Effector CD4-positive, alpha-beta T cell (primary cell): ENCODE data around the gene DMD.
"Not testable (repeated sequence)": the region's sequence is repeated elsewhere in the genome, so short reads cannot be mapped to it uniquely, and the experiment has no call there.

ENCODE experiments used
- DNase-seq: peaks from one replicate; pipeline ENCODE4 v3.0.0-alpha.2; 2020

Gene DMD

GRCh38 chrX:31969714-31970113 lies 1241.6 kb downstream of the DMD start:
- DNase-seq = no peak

GRCh38 chrX:31962256-31962655 lies 1249.1 kb downstream of the DMD start:
- DNase-seq = no peak

DNA sequence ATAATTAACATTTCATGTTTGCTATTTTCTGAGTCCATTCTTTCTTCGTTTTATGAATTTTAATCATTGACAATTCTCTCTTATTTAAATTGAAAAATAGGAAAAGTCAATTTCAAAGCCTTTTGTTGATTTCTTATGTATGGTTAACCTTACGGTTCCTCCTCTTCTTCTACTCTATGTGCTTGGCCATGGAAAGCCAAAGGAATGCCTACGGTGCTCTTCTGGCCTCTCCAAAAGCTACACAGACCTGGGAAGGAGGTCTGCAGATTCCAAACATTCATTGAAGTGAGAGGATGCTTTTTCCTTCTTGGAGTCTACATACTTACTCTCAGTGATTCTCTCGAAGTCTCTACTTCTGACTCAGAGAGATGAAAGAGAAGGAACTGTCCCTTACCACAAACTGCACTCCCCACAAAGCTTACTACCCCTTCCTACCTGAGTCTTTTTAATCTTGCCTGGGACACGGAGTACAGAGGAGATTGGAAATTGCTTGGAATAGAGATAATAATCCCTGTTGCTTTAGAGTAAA lies 1276.4 kb downstream of the DMD start:
- DNase-seq = no peak

- no peak for DNase-seq
Observed at GRCh38 chrX:31934015-31934414, 1277.3 kb downstream of the DMD start.

DNA sequence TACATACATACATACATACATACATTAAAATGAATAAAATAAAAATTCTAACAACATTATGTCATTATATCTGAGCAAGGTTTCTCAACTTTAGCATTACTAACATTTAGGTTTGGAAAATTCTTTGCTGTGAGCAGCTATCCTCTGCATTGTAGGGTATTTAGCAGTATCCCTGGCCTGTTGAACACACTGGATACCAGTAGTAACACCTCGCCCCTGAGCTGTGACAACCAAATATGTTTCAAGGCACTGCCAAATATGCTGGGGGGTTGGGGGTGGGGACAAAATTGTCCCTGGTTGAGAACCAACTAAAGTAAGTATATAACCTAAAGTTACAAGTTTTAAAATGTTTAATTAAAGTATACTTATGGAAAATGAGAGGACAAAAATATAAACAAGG lies 1278.6 kb downstream of the DMD start:
- DNase-seq = no peak

- DNase-seq = not testable (repeated sequence)
Observed at GRCh38 chrX:31932320-31932719, 1279.0 kb downstream of the DMD start.

- no peak for DNase-seq
Observed at GRCh38 chrX:31931225-31931624, 1280.1 kb downstream of the DMD start.

DNA sequence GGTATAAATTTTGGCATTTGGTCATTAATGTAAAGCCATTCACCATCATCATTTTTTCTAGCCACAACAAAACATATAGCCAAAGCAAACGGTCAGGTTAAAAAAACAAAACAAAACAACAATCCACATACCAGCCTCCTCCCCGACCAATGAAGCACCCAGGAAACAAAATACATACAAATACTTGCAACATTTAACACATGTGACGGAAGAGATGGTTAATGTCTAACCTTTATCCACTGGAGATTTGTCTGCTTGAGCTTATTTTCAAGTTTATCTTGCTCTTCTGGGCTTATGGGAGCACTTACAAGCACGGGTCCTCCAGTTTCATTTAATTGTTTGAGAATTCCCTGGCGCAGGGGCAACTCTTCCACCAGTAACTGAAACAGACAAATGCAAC lies 1282.0 kb downstream of the DMD start:
- DNase-seq = no peak

GRCh38 chrX:31921236-31921635 lies 1290.1 kb downstream of the DMD start:
- no peak for DNase-seq

- no peak for DNase-seq
Observed at GRCh38 chrX:31909850-31910572, 1301.3 kb downstream of the DMD start.

DNA sequence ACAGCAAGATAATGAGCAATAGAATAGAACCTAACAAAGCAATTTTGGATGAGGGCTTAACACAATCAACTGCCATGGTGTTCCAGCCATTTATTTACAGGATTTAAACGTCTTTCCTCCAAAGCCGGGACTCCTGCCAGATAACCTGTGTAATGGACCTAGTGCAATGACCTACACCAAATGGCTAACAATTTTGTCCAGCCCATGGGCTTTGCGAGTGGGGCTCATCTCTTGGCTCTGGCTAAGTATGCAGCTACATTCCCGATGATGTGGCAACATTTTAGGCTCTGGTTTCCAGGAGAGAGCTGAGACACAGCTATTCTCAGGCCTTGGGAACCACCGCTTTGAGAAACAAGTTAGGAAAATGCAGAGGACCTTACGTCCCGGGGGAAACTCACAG lies 1317.2 kb downstream of the DMD start:
- DNase-seq = no peak

GRCh38 chrX:31893525-31893924 lies 1317.8 kb downstream of the DMD start:
- no peak for DNase-seq

DNA sequence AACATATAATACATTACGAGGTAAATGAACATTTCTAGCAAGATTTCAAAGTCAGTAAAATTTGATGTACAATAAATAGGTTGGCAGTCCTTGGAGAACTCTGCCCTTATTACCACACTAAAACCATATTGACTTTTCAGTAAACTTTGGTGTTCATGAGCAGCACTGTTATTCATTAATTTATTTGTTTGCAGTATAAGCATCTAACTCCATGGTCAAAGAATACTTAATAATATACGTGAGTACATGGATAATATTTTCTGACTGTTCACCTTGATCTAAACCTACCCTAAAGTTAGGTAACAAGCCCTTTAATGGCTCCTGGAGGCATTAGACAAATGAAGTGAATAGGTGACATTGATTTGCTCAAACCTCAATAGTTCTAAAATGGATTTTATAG lies 1322.3 kb downstream of the DMD start:
- DNase-seq = no peak

DNA sequence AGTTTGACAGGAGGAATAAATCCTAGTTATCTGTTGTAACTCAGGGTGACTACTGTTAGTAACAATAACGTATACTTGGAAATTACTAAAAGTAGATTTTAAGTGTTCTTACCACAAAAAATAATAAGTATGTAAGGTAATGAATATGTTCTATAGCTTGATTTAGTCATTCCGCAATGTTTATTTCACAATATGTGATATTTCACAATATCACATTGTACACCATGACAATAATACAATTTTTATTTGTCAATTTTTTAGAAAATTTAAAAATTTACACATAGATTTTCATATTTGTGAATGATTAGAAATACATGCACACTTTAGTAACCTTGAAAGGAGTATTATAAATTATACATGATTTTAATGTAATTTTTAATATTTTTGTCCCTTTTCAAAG lies 1326.8 kb downstream of the DMD start:
- DNase-seq = no peak

GRCh38 chrX:31872007-31872406 lies 1339.3 kb downstream of the DMD start:
- DNase-seq = no peak

DNA sequence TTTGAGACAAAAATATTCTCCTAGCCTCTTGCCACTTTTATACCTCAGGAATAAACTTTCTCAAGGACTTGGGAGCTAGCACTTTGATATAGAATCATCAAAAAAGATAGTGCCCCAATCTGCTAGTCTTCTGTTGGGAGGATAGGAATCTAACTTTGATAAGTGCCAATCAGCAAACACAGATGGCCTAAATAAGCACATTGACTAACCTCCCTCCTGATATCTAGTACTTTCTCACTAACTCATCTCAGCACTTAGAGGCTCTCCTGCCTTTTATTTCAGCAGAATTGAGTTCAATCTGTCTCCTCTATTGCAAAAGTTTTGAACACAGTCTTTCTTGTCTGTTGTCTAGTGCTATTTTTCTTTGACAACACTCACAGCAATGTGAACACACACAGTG lies 1341.1 kb downstream of the DMD start:
- DNase-seq = no peak

GRCh38 chrX:31860686-31861085 lies 1350.7 kb downstream of the DMD start:
- DNase-seq = no peak

DNA sequence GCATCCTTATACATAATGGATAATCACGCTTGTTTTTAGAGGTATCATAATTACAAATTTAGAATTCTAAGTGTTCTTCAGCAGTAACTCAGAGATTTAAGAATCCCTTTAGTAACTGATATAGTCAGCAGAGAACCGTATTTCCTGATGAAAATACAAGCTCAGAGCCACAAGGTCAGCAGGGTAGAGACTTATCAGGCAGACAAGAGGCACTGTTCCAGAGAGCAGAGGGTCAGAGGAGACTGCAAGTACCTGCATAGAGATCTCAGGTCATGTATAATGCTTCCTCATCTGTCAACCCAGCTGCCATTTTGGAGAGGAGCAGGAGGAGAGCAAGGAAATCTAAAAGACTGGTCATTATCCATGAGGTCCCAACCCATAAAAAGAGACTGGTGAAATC lies 1352.4 kb downstream of the DMD start:
- DNase-seq = no peak

GRCh38 chrX:31854716-31855115 lies 1356.6 kb downstream of the DMD start:
- no peak for DNase-seq

DNA sequence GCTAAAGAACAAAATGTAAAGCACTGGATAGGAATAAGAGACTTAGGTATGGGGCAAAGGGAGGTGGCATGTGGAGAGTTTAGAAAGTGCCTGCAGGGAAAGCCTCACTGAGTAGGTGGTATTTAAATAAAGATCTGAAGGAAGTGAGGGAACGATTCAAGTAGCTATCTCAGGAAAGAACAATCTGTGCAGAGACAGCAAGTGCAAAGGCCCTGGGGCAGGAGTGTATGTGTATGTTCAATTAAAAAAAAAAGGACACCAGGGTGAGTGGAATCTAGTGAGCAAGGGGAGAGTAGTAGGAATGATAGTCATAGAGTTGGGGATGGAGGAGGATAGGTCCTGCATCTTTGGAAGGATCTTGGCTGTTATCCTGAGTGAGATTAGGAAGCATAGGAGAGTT lies 1359.6 kb downstream of the DMD start:
- no peak for DNase-seq

DNA sequence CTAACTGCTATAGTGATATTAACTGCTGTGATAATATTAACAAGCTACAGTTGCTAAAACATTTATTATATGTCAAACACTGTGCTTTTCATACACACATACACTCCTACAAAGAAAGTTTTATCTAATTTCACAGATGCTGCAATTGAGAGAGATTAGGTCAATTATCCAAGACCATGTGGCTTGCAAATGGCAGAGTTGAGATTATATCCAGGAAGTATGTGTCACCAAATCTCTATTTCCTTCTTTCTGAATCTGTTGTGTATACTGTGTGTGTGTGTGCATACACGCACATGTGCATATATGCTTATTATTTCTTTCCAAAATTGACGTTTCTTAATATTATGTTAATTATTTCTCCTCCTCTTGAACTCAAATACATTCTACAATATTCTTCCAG lies 1363.6 kb downstream of the DMD start:
- no peak for DNase-seq

GRCh38 chrX:31845003-31845402 lies 1366.3 kb downstream of the DMD start:
- no peak for DNase-seq

DNA sequence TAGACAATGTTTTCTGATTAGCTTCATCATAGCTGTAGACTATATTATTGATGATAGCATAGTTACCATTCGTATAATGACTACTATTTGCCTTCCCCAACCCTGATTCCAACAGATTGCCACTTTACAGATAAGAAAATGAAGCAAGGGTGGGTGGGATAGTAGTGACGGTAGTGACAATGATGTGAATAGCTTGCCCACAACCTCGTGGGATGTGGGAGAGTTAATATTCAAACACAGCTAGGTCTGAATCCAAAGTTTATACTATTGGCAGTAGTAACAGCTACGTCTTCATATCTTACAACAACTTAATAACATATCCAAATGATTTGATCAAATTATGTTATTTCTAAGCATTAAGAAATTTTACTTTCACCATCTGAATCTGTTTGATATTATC lies 1372.7 kb downstream of the DMD start:
- no peak for DNase-seq

DNA sequence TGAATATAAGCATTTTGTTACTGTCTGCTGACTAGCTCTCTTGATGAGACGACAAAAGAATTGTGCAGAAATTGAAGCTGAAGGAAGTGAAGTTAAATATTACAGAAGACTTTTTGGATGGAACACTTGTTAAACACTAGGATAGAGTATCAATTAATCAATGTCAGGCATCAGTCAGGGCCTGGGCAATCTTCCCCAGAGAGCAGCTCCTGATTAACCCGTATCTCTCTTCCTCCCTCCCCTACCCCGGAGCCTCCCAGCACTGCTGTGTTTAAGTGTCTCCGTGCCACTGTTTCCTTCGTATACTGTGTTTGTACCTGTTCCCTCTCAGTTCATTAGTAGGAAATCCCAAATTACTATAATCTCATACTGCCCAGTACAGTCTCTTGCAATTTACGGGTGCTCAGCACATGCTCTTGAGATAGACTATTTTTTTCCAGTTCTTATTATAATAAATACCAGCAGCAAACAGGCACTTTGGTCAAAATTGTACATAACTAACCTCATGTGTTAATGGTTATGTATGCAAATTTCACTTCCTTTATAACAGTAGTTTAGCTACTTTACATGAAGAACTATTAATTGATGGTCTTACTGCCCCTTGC lies 1373.8 kb downstream of the DMD start:
- DNase-seq = no peak

DNA sequence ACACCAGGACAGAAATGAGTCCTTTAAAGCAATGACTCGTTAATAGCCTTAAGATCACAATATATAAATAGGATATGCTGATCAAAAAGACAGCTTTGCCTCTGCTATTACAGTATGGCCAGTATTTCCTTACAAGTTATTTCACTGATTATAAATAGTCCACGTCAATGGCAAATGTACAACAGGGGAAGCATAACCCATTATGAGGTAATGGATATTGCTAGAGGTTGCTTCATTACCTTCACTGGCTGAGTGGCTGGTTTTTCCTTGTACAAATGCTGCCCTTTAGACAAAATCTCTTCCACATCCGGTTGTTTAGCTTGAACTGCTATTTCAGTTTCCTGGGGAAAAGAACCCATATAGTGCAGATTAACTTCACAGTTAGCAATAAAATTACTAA lies 1374.9 kb downstream of the DMD start:
- no peak for DNase-seq
